Calu3 (cell line): ENCODE data around the gene ARHGEF4. TPM values are rescaled to one million over a fixed set of nuclear protein-coding genes. Genes with fewer than 3 reads are reported as not detected.

Source experiments
- BruUV-seq: library from RNA; stranded (reverse); fragments of 400-500 nt; replicated peaks from 2 replicates; lab custom pipeline; 2021; lab: Mats Ljungman, UMichigan
- CTCF ChIA-PET: fragments of 300-600 bp; sonication (Branson Sonifier 250); formaldehyde crosslinking; loops from one replicate; lab custom pipeline; 2022; ENCODE audit warnings: antibody characterized with exemption; lab: Charles Lee
- DNase-seq: peaks from one replicate; pipeline ENCODE4 v3.0.0; 2022
- H3K27ac Mint-ChIP-seq: one replicate; pipeline ENCODE4 v1.8.0; 2022; ENCODE audit warnings: mixed read lengths; ENCODE audit not compliant: unreplicated experiment
- H3K27me3 Mint-ChIP-seq: one replicate; pipeline ENCODE4 v1.8.0; 2022; ENCODE audit warnings: mixed read lengths; ENCODE audit not compliant: unreplicated experiment
- H3K36me3 Mint-ChIP-seq: one replicate; pipeline ENCODE4 v1.8.0; 2022; ENCODE audit warnings: mild to moderate bottlenecking, moderate library complexity, mixed read lengths; ENCODE audit not compliant: insufficient read depth, unreplicated experiment
- H3K4me1 Mint-ChIP-seq: one replicate; pipeline ENCODE4 v1.8.0; 2022; ENCODE audit warnings: mild to moderate bottlenecking, low read depth, mixed read lengths; ENCODE audit not compliant: unreplicated experiment
- H3K4me3 Mint-ChIP-seq: one replicate; pipeline ENCODE4 v1.8.0; 2022; ENCODE audit warnings: mild to moderate bottlenecking, low read depth, moderate library complexity, mixed read lengths; ENCODE audit not compliant: unreplicated experiment
- H3K9me3 Mint-ChIP-seq: one replicate; pipeline ENCODE4 v1.8.0; 2022; ENCODE audit warnings: low read depth, mixed read lengths; ENCODE audit not compliant: unreplicated experiment
- CTCF ChIP-seq: fragments of 200-600 bp; IDR thresholded peaks from one replicate; pipeline ENCODE4 v1.8.0; 2022; ENCODE audit warnings: antibody characterized with exemption; ENCODE audit not compliant: unreplicated experiment
- intact Hi-C: fragments of 100-400 bp; cut with micrococcal nuclease; formaldehyde crosslinking; loops from one replicate; pipeline ENCODE4 v1.10.0; 2022; ENCODE audit not compliant: unreplicated experiment
- total RNA-seq: library from RNA; stranded (reverse); gene quantifications from 2 replicates; pipeline ENCODE4 v1.2.3, GENCODE V29; 2022

ARHGEF4 gene
- total RNA-seq, 1 experiment from 2014 or later = 8.8 TPM

GRCh38 chr2:131085646-131086045, 248.9 kb downstream of the ARHGEF4 start:
- H3K27me3 Mint-ChIP-seq = no peaks in the 10 kb centered on the region
- TSS peak; percentile 0 for BruUV-seq
- DNase-seq = no peak
- H3K36me3 Mint-ChIP-seq = peaks cover 81% of the 10 kb centered on the region
- intact Hi-C loops = no loop called here
- TF ChIP-seq CTCF = no peak
- no peaks in the 10 kb centered on the region for H3K9me3 Mint-ChIP-seq
- no peak overlapping the region for H3K27ac Mint-ChIP-seq
- CTCF ChIA-PET = no interaction called here
- H3K4me1 Mint-ChIP-seq = peaks cover 13% of the 10 kb centered on the region
- H3K4me3 Mint-ChIP-seq = no peak overlapping the region

- H3K9me3 Mint-ChIP-seq = no peaks in the 10 kb centered on the region
- no TSS peak for BruUV-seq
- CTCF ChIA-PET = interaction anchor here (1.4 kb wide), 1 partner anchor 14 kb away, joined by 5 read pairs; no protein-coding TSS in a partner anchor
Observed at GRCh38 chr2:131092458-131093005, 255.8 kb downstream of the ARHGEF4 start.

GRCh38 chr2:131093006-131093695, 256.4 kb downstream of the ARHGEF4 start, which contains the start of gene FAM168B:
Gene FAM168B (minus strand): TSS chr2:131093460. CDS start chr2:131082646, 10,814 bp downstream.
- DNase-seq = peak; percentile 92
- Mint-ChIP-seq H3K27ac (peak within 1 kb of the TSS; percentile 80), H3K9me3 (no peaks in the 10 kb centered on the region), H3K4me3 (peak within 1 kb of the TSS; percentile 74), H3K4me1 (no peaks in the 10 kb centered on the region), H3K36me3 (peaks cover 67% of the 10 kb centered on the region), H3K27me3 (no peaks in the 10 kb centered on the region)
- BruUV-seq = no TSS peak
- no peak for TF ChIP-seq CTCF
- intact Hi-C loops = no loop called here
- CTCF ChIA-PET = interaction anchor here (1.2 to 1.4 kb wide), 2 partner anchors 13 to 399 kb away, joined by 4 to 5 read pairs; partner anchors contain the start of gene MZT2A

More at GRCh38 chr2:131092458-131093005, 255.8 kb downstream of the ARHGEF4 start:
- TF ChIP-seq CTCF = no peak
- H3K36me3 Mint-ChIP-seq = peaks cover 73% of the 10 kb centered on the region
- no peaks in the 10 kb centered on the region for H3K4me1 Mint-ChIP-seq
- intact Hi-C loops = no loop called here
- no peak overlapping the region for H3K27ac Mint-ChIP-seq
- no peak for DNase-seq
- no peaks in the 10 kb centered on the region for H3K27me3 Mint-ChIP-seq
- peak overlapping the region; percentile 74 for H3K4me3 Mint-ChIP-seq

- BruUV-seq = TSS peak; percentile 94
- no peak for TF ChIP-seq CTCF
Observed at GRCh38 chr2:131093696-131094462, 257.2 kb downstream of the ARHGEF4 start.

More at GRCh38 chr2:131093696-131094462, 257.2 kb downstream of the ARHGEF4 start:
- Mint-ChIP-seq H3K4me1 (no peaks in the 10 kb centered on the region), H3K36me3 (peaks cover 60% of the 10 kb centered on the region), H3K27me3 (no peaks in the 10 kb centered on the region), H3K4me3 (peak overlapping the region; percentile 74), H3K9me3 (no peaks in the 10 kb centered on the region), H3K27ac (peak overlapping the region; percentile 80)
- CTCF ChIA-PET = interaction anchor here (1.0 to 1.4 kb wide), 3 partner anchors 9 to 399 kb away, joined by 3 to 5 read pairs (median 4); partner anchors contain the start of gene MZT2A
- DNase-seq = no peak
- intact Hi-C loops = no loop called here
